GM12873 (cell line): ENCODE data around the gene TRHDE.

Experiments used
- TF ChIP-seq, protein P1 (sequence below): IDR thresholded peaks from 2 replicates; pipeline ENCODE4 v1.5.1; 2012; ENCODE audit warnings: low read depth, mild to moderate bottlenecking, moderate library complexity, low read length, control low read depth; ENCODE audit not compliant: insufficient read depth; ENCODE audit errors: missing control alignments

The TRHDE gene

DNA sequence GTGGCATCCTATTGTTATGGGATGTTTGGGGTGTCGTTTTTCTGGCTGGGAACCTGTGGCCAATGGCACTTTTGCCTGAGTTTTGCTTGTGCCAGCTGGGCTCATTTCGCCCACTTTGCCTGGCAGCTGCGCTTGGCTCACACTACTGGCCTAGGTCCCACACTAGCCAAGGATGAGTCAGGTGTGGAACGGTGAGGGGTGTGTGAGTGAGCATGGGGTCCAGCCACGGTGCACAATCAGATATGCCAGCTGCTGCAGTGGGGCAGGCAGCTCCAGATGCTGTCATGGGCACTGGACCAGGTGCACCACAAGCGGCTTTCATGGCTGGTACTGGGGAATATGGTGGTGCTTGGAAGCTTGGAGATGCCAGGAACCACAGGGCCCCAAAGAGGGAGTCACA is 21.5 kb downstream of the TRHDE start:
- TF ChIP-seq, protein P1, sequence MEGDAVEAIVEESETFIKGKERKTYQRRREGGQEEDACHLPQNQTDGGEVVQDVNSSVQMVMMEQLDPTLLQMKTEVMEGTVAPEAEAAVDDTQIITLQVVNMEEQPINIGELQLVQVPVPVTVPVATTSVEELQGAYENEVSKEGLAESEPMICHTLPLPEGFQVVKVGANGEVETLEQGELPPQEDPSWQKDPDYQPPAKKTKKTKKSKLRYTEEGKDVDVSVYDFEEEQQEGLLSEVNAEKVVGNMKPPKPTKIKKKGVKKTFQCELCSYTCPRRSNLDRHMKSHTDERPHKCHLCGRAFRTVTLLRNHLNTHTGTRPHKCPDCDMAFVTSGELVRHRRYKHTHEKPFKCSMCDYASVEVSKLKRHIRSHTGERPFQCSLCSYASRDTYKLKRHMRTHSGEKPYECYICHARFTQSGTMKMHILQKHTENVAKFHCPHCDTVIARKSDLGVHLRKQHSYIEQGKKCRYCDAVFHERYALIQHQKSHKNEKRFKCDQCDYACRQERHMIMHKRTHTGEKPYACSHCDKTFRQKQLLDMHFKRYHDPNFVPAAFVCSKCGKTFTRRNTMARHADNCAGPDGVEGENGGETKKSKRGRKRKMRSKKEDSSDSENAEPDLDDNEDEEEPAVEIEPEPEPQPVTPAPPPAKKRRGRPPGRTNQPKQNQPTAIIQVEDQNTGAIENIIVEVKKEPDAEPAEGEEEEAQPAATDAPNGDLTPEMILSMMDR, result no peak

DNA sequence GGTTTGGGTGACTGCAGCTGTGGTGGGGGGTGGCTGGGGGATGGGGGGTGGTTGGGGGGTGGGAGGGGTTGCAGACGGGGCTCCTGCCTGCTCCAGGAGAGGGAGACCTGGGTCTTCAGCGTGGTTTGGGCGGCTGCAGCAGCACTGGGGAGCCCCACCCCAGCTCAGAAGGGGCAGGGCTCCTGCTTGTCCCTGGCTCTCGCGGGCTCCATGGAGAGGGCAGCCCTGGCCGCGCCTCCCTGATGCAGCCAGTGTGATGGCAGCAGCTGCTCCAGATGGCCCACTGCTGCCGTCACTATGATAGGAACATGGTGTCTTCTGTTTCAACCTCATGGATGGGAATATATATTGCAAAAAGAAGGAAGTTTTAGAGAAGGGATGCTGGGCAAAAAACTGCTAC is 22.9 kb downstream of the TRHDE start:
- TF ChIP-seq, protein P1, result no peak

DNA sequence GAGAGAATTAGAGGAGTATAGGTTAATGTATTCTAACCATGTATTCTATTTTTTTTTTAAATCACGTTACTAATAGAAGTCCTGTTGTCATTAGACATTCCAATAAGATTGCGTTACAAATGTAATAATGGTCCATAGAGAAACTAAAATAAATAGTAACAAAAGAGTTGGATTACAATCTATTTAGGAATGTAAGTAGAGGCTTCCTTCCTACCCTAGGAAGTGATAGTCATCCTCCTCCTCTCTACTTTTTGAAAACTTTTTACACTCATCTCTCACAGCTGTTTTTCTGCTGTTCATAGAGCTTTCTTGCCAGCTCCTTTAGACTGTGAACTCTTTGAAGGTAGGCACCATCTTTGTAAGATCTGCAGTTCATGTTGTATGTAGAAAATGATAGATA is 23.6 kb downstream of the TRHDE start:
- TF ChIP-seq, protein P1, result no peak

DNA sequence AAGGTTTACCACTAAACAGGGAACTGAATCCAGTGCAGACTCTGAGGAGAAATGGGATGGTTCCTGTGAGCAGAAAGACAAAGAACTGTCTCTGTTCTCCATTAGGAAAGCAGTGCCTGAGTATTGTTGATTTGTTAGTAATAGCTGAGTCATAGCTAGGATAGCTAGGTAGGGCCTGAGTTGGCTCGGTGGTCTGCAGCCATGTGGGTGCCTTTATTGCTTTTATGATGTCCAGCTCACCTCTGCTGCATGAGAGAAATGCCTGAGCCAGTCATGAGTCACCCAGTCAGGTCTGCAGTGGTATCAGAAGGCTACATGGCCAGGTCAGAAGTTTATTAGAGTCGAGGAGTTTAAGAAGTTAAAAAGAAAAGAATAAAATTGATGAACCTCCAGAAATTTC is 24.2 kb downstream of the TRHDE start:
- TF ChIP-seq, protein P1, result no peak

DNA sequence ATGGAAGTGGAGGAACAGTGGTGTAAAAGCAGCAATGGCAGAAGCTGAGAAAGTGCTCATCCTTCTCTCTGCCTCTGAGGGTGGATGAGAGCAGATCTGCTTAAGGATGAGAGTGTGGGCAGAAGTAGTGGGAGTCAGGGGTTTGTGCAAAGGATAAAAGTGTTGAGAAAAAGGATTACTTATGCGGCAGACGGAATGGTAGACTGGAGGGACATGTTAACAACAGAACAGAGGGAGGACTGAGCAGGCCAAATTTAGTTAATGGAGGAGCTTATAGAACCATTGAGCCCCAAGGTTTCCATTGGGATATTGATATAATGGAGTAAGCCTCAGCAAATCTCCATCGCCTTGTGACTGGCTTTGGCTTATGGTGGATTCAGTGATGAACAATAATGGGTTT is 25.5 kb downstream of the TRHDE start:
- TF ChIP-seq, protein P1, result no peak

DNA sequence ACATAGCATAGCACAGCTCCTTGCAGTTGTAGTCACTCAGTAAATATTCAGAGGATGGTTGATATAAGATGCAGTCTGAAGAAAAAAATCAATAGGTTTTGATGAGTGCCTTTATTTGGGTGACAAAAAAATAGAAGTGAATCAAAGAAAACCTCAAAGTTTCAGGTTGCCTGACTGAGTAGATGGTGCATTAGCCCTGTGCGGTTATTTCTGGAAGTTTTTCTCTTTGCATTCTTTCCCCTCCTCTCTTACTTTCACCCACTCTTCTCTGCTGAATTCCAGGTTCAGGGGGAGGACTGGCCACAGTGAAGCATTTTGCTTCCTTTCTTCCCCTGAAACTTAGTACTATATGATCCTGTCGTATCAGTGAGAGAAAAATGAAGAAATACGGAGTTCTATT is 28.6 kb downstream of the TRHDE start:
- TF ChIP-seq, protein P1, result no peak

DNA sequence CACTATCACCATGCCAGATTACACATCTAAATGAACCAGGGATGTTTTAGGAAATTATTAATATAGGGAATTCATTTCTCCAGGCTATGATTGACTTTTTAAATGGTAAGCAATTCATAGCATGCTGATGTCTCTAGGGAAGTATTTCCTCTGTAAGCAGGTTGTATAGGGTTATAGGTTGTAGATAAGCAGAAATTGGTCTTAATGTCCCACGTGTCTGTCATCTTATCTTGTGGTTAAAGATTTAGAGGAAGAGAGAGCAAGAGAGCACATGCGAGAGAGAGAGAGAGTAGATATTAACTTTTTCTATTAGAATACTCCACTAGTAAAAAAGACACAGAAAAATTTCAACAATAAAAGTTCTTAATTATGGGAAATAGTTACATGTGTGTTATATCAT is 32.6 kb downstream of the TRHDE start:
- TF ChIP-seq, protein P1, result no peak

DNA sequence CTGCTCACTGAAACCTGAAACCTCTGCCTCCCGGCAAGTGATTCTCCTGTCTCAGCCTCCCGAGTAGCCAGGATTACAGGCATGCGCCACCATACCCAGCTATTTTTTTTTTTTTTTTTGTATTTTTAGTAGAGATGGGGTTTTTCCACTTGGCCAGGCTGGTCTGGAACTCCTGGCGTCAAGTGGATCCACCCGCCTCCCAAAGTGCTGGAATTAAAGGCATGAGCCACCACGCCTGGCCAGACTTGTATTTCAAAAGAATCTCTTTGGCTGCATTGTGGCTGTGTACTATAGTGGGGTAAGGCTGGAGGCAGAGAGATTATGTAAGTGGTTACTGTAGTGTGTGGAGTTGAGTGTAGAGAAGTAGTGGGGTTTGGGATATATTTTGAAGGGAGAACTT is 35.1 kb downstream of the TRHDE start:
- TF ChIP-seq, protein P1, result no peak
